NCI-H187 (cell line): Measurements from ENCODE around the gene SPINK5.
"Not testable (repeated sequence)": the region's sequence is repeated elsewhere in the genome, so short reads cannot be mapped to it uniquely, and the experiment has no call there.

Experiments used
- DNase-seq, 2 experiments: peaks; one replicate each; lab custom pipeline; 2025; lab: John Stamatoyannopoulos, UW

The SPINK5 gene

GRCh38 chr5:148063861-148064260, at the start of gene SPINK5:
Gene SPINK5 (plus strand): TSS chr5:148063980. CDS start chr5:148064045, 65 bp downstream.
- no peak for DNase-seq

GRCh38 chr5:148014276-148014675, 49.5 kb upstream of the SPINK5 start:
- no peak for DNase-seq

- DNase-seq, result no peak
Observed at GRCh38 chr5:148020257-148020988, 43.4 kb upstream of the SPINK5 start.

GRCh38 chr5:148027505-148027904, 36.3 kb upstream of the SPINK5 start:
- DNase-seq, result no peak

- DNase-seq, result no peak
Observed at GRCh38 chr5:148029131-148029530, 34.6 kb upstream of the SPINK5 start.

- DNase-seq, result no peak
Observed at GRCh38 chr5:148033134-148033533, 30.6 kb upstream of the SPINK5 start.

- no peak for DNase-seq
Observed at GRCh38 chr5:148035676-148036075, 28.1 kb upstream of the SPINK5 start.

GRCh38 chr5:148042881-148043280, 20.9 kb upstream of the SPINK5 start:
- DNase-seq, result no peak

GRCh38 chr5:148043705-148044104, 20.1 kb upstream of the SPINK5 start:
- no peak for DNase-seq

- DNase-seq, result not testable (repeated sequence)
Observed at GRCh38 chr5:148055160-148055559, 8.6 kb upstream of the SPINK5 start.

- DNase-seq, result no peak
Observed at GRCh38 chr5:148060309-148060708, 3.5 kb upstream of the SPINK5 start.

- DNase-seq, result no peak
Observed at GRCh38 chr5:148060881-148061280, 2.9 kb upstream of the SPINK5 start.

- no peak for DNase-seq
Observed at GRCh38 chr5:148070621-148071020, 6.8 kb downstream of the SPINK5 start.

- DNase-seq, result no peak
Observed at GRCh38 chr5:148072207-148072606, 8.4 kb downstream of the SPINK5 start.

GRCh38 chr5:148075529-148075928, 11.7 kb downstream of the SPINK5 start:
- no peak for DNase-seq

- no peak for DNase-seq
Observed at GRCh38 chr5:148083203-148083602, 19.4 kb downstream of the SPINK5 start.

- DNase-seq, result no peak
Observed at GRCh38 chr5:148084269-148084668, 20.5 kb downstream of the SPINK5 start.

- DNase-seq, result no peak
Observed at GRCh38 chr5:148085310-148085709, 21.5 kb downstream of the SPINK5 start.

GRCh38 chr5:148085977-148086705, 22.4 kb downstream of the SPINK5 start:
- no peak for DNase-seq

GRCh38 chr5:148090146-148090772, 26.5 kb downstream of the SPINK5 start:
- no peak for DNase-seq

GRCh38 chr5:148090773-148091250, 27.0 kb downstream of the SPINK5 start:
- no peak for DNase-seq

- DNase-seq, result no peak
Observed at GRCh38 chr5:148091991-148092964, 28.5 kb downstream of the SPINK5 start.
